Lower leg skin (tissue), 3 donors: Measurements from ENCODE around the gene RNF121.

ENCODE experiments used
- POLR2A ChIP-seq, 2 donors: fragments of 450-650 bp; IDR thresholded peaks; one replicate each; pipeline ENCODE4 v1.6.1; 2016 to 2017; ENCODE audit warnings: antibody characterized with exemption in 2 of 2, mild to moderate bottlenecking in 1 of 2, moderate library complexity in 1 of 2
- TF ChIP-seq, protein P1 (sequence below), 3 donors: fragments of 450-650 bp; IDR thresholded peaks; one replicate each; pipeline ENCODE4 v1.5.1; 2016; ENCODE audit warnings: antibody characterized with exemption in 3 of 3, mild to moderate bottlenecking in 3 of 3, moderate library complexity in 2 of 3

DNA sequence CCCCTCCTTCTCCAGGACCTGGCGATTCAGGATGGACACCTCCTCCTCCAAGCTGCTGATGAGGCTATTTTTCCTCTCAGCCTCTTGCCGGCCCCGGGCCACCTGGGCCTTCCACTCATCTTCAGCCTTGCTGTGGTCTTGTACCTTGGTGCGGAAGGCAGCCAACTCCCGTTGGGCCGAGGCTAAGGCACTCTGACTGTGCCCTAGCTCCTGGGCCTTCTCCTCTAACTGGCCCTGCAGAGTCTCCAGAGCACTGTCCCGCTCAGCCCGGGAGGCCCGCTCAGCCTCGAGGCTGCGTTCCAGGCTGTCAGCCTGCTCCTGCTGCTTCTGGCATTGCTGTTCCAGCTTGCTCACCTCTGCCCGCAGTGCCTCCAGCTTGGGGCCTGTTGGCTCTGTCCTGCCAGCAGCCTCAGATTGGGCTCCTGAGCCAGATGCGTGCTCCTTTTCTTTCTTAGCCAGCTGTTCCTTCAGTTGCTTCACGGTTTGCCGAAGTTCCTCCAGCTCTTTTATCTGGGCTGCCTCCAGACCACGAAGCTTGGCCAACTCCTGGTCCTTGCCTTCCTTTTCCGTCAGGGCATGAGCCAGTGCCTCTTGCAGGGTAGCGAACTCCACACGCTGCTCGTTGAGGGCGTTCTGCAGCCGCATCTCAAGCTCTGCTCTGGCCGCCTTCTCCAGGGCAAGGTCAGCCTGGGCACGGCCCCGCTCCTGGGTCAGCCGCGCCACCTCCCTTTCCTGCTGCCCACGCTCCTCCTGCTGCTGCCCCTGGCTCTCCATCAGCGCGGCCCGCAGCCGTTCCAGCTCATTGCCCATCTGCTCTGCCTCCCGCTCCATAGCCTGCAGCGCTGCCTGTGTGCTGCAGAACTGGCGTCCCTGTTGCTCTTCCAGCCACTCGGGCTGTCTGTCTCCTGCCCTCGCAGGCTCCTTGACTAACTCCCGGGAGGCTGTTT, 85.2 kb downstream of the RNF121 start:
- TF ChIP-seq, protein P1, sequence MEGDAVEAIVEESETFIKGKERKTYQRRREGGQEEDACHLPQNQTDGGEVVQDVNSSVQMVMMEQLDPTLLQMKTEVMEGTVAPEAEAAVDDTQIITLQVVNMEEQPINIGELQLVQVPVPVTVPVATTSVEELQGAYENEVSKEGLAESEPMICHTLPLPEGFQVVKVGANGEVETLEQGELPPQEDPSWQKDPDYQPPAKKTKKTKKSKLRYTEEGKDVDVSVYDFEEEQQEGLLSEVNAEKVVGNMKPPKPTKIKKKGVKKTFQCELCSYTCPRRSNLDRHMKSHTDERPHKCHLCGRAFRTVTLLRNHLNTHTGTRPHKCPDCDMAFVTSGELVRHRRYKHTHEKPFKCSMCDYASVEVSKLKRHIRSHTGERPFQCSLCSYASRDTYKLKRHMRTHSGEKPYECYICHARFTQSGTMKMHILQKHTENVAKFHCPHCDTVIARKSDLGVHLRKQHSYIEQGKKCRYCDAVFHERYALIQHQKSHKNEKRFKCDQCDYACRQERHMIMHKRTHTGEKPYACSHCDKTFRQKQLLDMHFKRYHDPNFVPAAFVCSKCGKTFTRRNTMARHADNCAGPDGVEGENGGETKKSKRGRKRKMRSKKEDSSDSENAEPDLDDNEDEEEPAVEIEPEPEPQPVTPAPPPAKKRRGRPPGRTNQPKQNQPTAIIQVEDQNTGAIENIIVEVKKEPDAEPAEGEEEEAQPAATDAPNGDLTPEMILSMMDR (IDR thresholded peaks at IDR 0.05), result no peak
- TF ChIP-seq POLR2A (IDR thresholded peaks at IDR 0.05), result no peak
